GM18498 (cell line): ENCODE measurements around the gene RSBN1L.
"Not testable (repeated sequence)": the region's sequence is repeated elsewhere in the genome, so short reads cannot be mapped to it uniquely, and the experiment has no call there.

Source experiments
- ATAC-seq: cut with Tn5 transposase; IDR thresholded peaks from one replicate; pipeline ENCODE4 v1.9.1; 2021; ENCODE audit warnings: mild to moderate bottlenecking, moderate library complexity; ENCODE audit not compliant: unreplicated experiment

Gene RSBN1L

GRCh38 chr7:77687100-77687746 is 9.0 kb upstream of the RSBN1L start:
- no peak for ATAC-seq

GRCh38 chr7:77687747-77688144 is 8.5 kb upstream of the RSBN1L start:
- ATAC-seq: no peak

- no peak for ATAC-seq
Observed at GRCh38 chr7:77690289-77690688, 6.0 kb upstream of the RSBN1L start.

- ATAC-seq: no peak
Observed at GRCh38 chr7:77691892-77692491, 4.3 kb upstream of the RSBN1L start.

- no peak for ATAC-seq
Observed at GRCh38 chr7:77693830-77694583, 2.3 kb upstream of the RSBN1L start.

GRCh38 chr7:77696643-77697534 is 630 bp downstream of the RSBN1L start:
- ATAC-seq: peak; percentile 30

- no peak for ATAC-seq
Observed at GRCh38 chr7:77697535-77697831, 1.2 kb downstream of the RSBN1L start.

GRCh38 chr7:77698042-77698625 is 1.9 kb downstream of the RSBN1L start:
- ATAC-seq: no peak

GRCh38 chr7:77699056-77699455 is 2.8 kb downstream of the RSBN1L start:
- peak; percentile 27 for ATAC-seq

GRCh38 chr7:77702513-77702912 is 6.3 kb downstream of the RSBN1L start:
- no peak for ATAC-seq

GRCh38 chr7:77702968-77703472 is 6.8 kb downstream of the RSBN1L start:
- ATAC-seq: no peak

- ATAC-seq: not testable (repeated sequence)
Observed at GRCh38 chr7:77703669-77704068, 7.4 kb downstream of the RSBN1L start.

GRCh38 chr7:77707504-77707992 is 11.3 kb downstream of the RSBN1L start:
- no peak for ATAC-seq

- no peak for ATAC-seq
Observed at GRCh38 chr7:77710067-77710466, 13.8 kb downstream of the RSBN1L start.

GRCh38 chr7:77710861-77711260 is 14.6 kb downstream of the RSBN1L start:
- no peak for ATAC-seq

GRCh38 chr7:77714195-77714594 is 17.9 kb downstream of the RSBN1L start:
- no peak for ATAC-seq

GRCh38 chr7:77714931-77715330 is 18.7 kb downstream of the RSBN1L start:
- ATAC-seq: not testable (repeated sequence)

GRCh38 chr7:77716804-77717203 is 20.5 kb downstream of the RSBN1L start:
- no peak for ATAC-seq

GRCh38 chr7:77717566-77717965 is 21.3 kb downstream of the RSBN1L start:
- ATAC-seq: not testable (repeated sequence)

GRCh38 chr7:77727527-77727926 is 31.3 kb downstream of the RSBN1L start:
- ATAC-seq: no peak
